ENCODE measurements around the gene DYNLT4. TPM values are rescaled to one million over a fixed set of nuclear protein-coding genes. Genes with fewer than 3 reads are reported as not detected.
"Not testable (repeated sequence)": the region's sequence is repeated elsewhere in the genome, so short reads cannot be mapped to it uniquely, and the experiment has no call there.

Gene DYNLT4
- total and polyA plus RNA-seq, 2 of the 8 experiments (the other 6 are each of a cell fraction or from before 2014, with no cell fraction given) = 0.29 TPM; not detected in 1

- H3K79me2 ChIP-seq (ENCODE audit: control insufficient read depth in 1 of 2, insufficient read depth in 2 of 2, low read length in 2 of 2); H3K36me3 ChIP-seq (ENCODE audit: control insufficient read depth in 2 of 4, insufficient read depth in 4 of 4, low read length in 3 of 4); H2BK5ac ChIP-seq (ENCODE audit: low read depth, low read length); FAIRE-seq; H3K4ac ChIP-seq (replicated peaks; ENCODE audit: insufficient read length, low read depth, low read length); H3K56ac ChIP-seq (replicated peaks; ENCODE audit: insufficient read length, low read depth, low read length); H4K20me1 ChIP-seq (replicated peaks in 1 of 2; ENCODE audit: control insufficient read depth in 1 of 2, insufficient read depth in 2 of 2, low read length in 2 of 2); H3K9me3 ChIP-seq (ENCODE audit: insufficient read depth in 2 of 2, low read depth in 1 of 2, low read length in 1 of 2); H2AK5ac ChIP-seq (ENCODE audit: low read depth, low read length); H3K27me3 ChIP-seq (replicated peaks in 1 of 4; ENCODE audit: control insufficient read depth in 3 of 4, extremely low read depth in 1 of 4, insufficient read depth in 3 of 4, low read length in 3 of 4); H3K9ac ChIP-seq (replicated peaks in 1 of 4; ENCODE audit: extremely low read depth in 1 of 4, low read depth in 3 of 4, low read length in 3 of 4); H3K4me2 ChIP-seq (ENCODE audit: insufficient read depth in 1 of 2, low read depth in 2 of 2, low read length in 2 of 2); DNase-seq (ENCODE audit: low read depth in 1 of 2, low spot score in 2 of 2); H2BK12ac ChIP-seq (ENCODE audit: low read depth, low read length); H3K4me3 ChIP-seq (ENCODE audit: extremely low read depth in 1 of 4, insufficient read depth in 2 of 4, low read depth in 3 of 4, low read length in 4 of 4); H3K18ac ChIP-seq (ENCODE audit: extremely low read depth, low read length); H3K27ac ChIP-seq (ENCODE audit: low read depth, low read length); H2BK120ac ChIP-seq (replicated peaks; ENCODE audit: low read depth, low read length); H2BK20ac ChIP-seq (ENCODE audit: low read length); H2BK15ac ChIP-seq (ENCODE audit: low read length); H4K5ac ChIP-seq (ENCODE audit: insufficient read length, low read depth, low read length); H3K23ac ChIP-seq (ENCODE audit: insufficient read length); H3K79me1 ChIP-seq (ENCODE audit: low read depth, low read length); H2AFZ ChIP-seq (ENCODE audit: low read length); H3K14ac ChIP-seq (ENCODE audit: insufficient read length); H4K8ac ChIP-seq (ENCODE audit: extremely low read depth, insufficient read depth, low read length); H4K91ac ChIP-seq (replicated peaks; ENCODE audit: insufficient read length, low read length): not testable (repeated sequence)
- H3K23me2 ChIP-seq (ENCODE audit: low read depth, low read length) = peaks cover 13% of the 10 kb centered on the region
- ChIA-PET POLR2A (ENCODE audit: partially characterized antibody) (interaction anchor here (0.6 to 16.6 kb wide), 4 partner anchors 10 to 488 kb away, joined by 3 to 547 read pairs (median 44); partner anchors contain the start of genes BTBD19, DYNLT4, PLK3 and RNU5D-1), CTCF (ENCODE audit: partially characterized antibody) (interaction anchor here (0.8 to 6.0 kb wide), 5 partner anchors 10 to 31 kb away, joined by 3 to 51 read pairs (median 26); partner anchors contain the start of genes BEST4 and PLK3)
- peaks cover 2 to 11% (median 9%) of the 10 kb centered on the region in 4 experiments; a peak in 6 of 7 replicates for H3K4me1 ChIP-seq (replicated peaks in 1 of 4; ENCODE audit: control insufficient read depth in 3 of 4, insufficient read depth in 4 of 4, low read length in 3 of 4)
- WGBS, 2 experiments (ENCODE audit: extremely low coverage in 1 of 2, insufficient coverage in 1 of 2, insufficient read length in 1 of 2, insufficient replicate concordance in 2 of 2, low coverage in 1 of 2, low lambda C conversion rate in 2 of 2, missing lambda C conversion rate in 1 of 2) = 96% methylated on average over 9 of the region's 9 CpGs; no CpG with 5 or more reads in 1 of the 2 experiments
Observed at GRCh38 chr1:44815926-44816325, 8.8 kb upstream of the DYNLT4 start.
